Keratinocyte (primary cell): Measurements from ENCODE around the gene HCFC1R1. TPM values are rescaled to one million over a fixed set of nuclear protein-coding genes. Genes with fewer than 3 reads are reported as not detected.

Experiments
- DNase-seq: peaks from one replicate; pipeline ENCODE4 v3.0.0-alpha.2; 2011; ENCODE audit warnings: low read depth, missing footprints, low spot score
- FAIRE-seq: peaks from 2 replicates; lab custom pipeline; 2011; peaks lifted over from hg19 to GRCh38; lab: Jason Lieb, UNC
- H2AFZ ChIP-seq: 2 replicates; pipeline ENCODE4 v1.6.0; 2012; ENCODE audit warnings: low read length, control low read depth, inconsistent platforms; ENCODE audit not compliant: control insufficient read depth
- H3K27ac ChIP-seq: 2 replicates; pipeline ENCODE4 v1.5.1; 2011; ENCODE audit warnings: low read length; ENCODE audit not compliant: control insufficient read depth, insufficient read depth
- H3K27me3 ChIP-seq: 3 replicates; pipeline ENCODE4 v1.6.0; 2011; ENCODE audit warnings: low read length; ENCODE audit not compliant: control insufficient read depth, insufficient read depth; ENCODE audit errors: extremely low read depth
- H3K36me3 ChIP-seq, 2 experiments: 2 replicates in 1 of 2; 3 replicates in 1 of 2; pipeline ENCODE4 v1.5.1; 2011; ENCODE audit warnings: low read length in 2 of 2, mild to moderate bottlenecking in 1 of 2; ENCODE audit not compliant: control insufficient read depth in 2 of 2, insufficient read depth in 2 of 2; ENCODE audit errors: extremely low read depth in 1 of 2
- H3K4me1 ChIP-seq: 3 replicates; pipeline ENCODE4 v1.5.1; 2011; ENCODE audit warnings: low read length; ENCODE audit not compliant: control insufficient read depth, insufficient read depth; ENCODE audit errors: extremely low read depth
- H3K4me2 ChIP-seq: 3 replicates; pipeline ENCODE4 v1.6.0; 2011; ENCODE audit warnings: low read depth, low read length; ENCODE audit not compliant: control insufficient read depth, insufficient read depth; ENCODE audit errors: extremely low read depth
- H3K4me3 ChIP-seq, 3 experiments: fragments of 200-600 bp in 1 of 3; sonication (generic) in 1 of 3; 2 replicates in 2 of 3; 3 replicates in 1 of 3; pipeline ENCODE4 v1.5.1; 2011 to 2016; ENCODE audit warnings: low read length in 3 of 3, mild to moderate bottlenecking in 3 of 3, control low read depth in 2 of 3, inconsistent platforms in 1 of 3, low read depth in 1 of 3, mixed read lengths in 1 of 3, mixed run types in 1 of 3, moderate library complexity in 1 of 3; ENCODE audit not compliant: control insufficient read depth in 2 of 3, insufficient read depth in 2 of 3; ENCODE audit errors: extremely low read depth in 1 of 3
- H3K79me2 ChIP-seq: 2 replicates; pipeline ENCODE4 v1.6.0; 2012; ENCODE audit warnings: low read length; ENCODE audit not compliant: control insufficient read depth, insufficient read depth
- H3K9ac ChIP-seq: 3 replicates; pipeline ENCODE4 v1.6.0; 2011; ENCODE audit warnings: low read length; ENCODE audit not compliant: control insufficient read depth, insufficient read depth; ENCODE audit errors: extremely low read depth
- H3K9me1 ChIP-seq: 3 replicates; pipeline ENCODE4 v1.6.0; 2011; ENCODE audit warnings: low read length; ENCODE audit not compliant: control insufficient read depth, insufficient read depth; ENCODE audit errors: extremely low read depth
- H3K9me3 ChIP-seq: 2 replicates; pipeline ENCODE4 v1.5.1; 2012; ENCODE audit warnings: low read depth, low read length; ENCODE audit not compliant: control insufficient read depth
- H4K20me1 ChIP-seq: 3 replicates; pipeline ENCODE4 v1.6.0; 2011; ENCODE audit warnings: low read length; ENCODE audit not compliant: control insufficient read depth, insufficient read depth; ENCODE audit errors: extremely low read depth
- EZH2 ChIP-seq: IDR thresholded peaks from one replicate; pipeline ENCODE4 v1.6.1; 2012; ENCODE audit warnings: inconsistent platforms, mild to moderate bottlenecking, low read length, moderate library complexity
- dilution Hi-C: fragments of 300-500 bp; cut with MboI; formaldehyde crosslinking; loops from one replicate; pipeline ENCODE4 v1.7.0; 2020; ENCODE audit warnings: low sequenced_read_pairs; ENCODE audit not compliant: extremely low pct_ligation_motif_present
- polyA plus RNA-seq, 5 experiments: library from polyadenylated mRNA; depleted of rRNA in 3 of 5; stranded (reverse) in 3 of 5; stranded (forward) in 1 of 5; unstranded in 1 of 5; fragments of >200 nt; gene quantifications; 1 replicate in 1 of 5; 2 replicates in 3 of 5; 3 replicates in 1 of 5; pipeline versions ENCODE4 v1.2.1 to v1.2.3, GENCODE V29; 2011 to 2012; ENCODE audit warnings: missing spikeins in 2 of 5, low read depth in 1 of 5, low replicate concordance in 1 of 5
- TF ChIP-seq, protein P1 (sequence below), 3 experiments: IDR thresholded peaks in 1 of 3; conservative IDR thresholded peaks in 1 of 3; optimal IDR thresholded peaks in 1 of 3; 2 replicates in 2 of 3; 3 replicates in 1 of 3; pipeline versions ENCODE3 to v1.5.1; 2011; ENCODE audit warnings: low read length in 3 of 3, mild to moderate bottlenecking in 3 of 3, moderate library complexity in 2 of 3, control low read depth in 1 of 3, inconsistent platforms in 1 of 3; ENCODE audit not compliant: insufficient read depth in 2 of 3; ENCODE audit errors: extremely low read depth in 1 of 3

Gene HCFC1R1
- polyA plus RNA-seq, 1 donor (not counting 4 experiments of a cell fraction or from before 2014, with no cell fraction given) = 13.0 TPM

DNA sequence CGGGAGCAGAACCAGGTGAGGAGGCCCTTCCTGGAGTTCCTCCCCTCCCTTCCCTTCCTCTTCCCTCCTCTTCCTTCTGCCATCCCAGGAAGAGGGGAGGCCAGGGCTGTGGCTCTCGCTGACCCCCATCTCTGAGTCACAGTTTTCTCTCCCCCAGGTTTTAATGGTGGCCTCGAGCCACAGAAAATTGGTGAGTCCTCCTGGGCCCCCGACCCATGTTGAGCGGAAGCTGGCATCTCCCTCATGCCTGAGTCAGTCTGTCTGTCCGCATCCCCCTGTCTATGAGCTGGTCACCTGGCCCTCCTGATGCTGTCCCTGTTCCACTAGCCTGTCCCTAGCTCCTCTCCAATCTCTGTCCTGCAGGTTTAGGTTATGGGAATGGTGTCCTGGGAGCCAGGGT lies 23.8 kb downstream of the HCFC1R1 start:
- no peaks in the 10 kb centered on the region for H3K79me2 ChIP-seq
- H3K9me3 ChIP-seq = no peaks in the 10 kb centered on the region
- H3K9ac ChIP-seq = no peak overlapping the region
- H4K20me1 ChIP-seq = no peaks in the 10 kb centered on the region
- H3K4me2 ChIP-seq = no peak overlapping the region
- H3K9me1 ChIP-seq = no peaks in the 10 kb centered on the region
- no peaks in the 10 kb centered on the region for H3K36me3 ChIP-seq
- H3K27me3 ChIP-seq = no peaks in the 10 kb centered on the region
- no peak overlapping the region for H3K27ac ChIP-seq
- dilution Hi-C loops = no loop called here
- no peak overlapping the region for H2AFZ ChIP-seq
- H3K4me1 ChIP-seq = peaks cover 10% of the 10 kb centered on the region
- TF ChIP-seq, protein P1, sequence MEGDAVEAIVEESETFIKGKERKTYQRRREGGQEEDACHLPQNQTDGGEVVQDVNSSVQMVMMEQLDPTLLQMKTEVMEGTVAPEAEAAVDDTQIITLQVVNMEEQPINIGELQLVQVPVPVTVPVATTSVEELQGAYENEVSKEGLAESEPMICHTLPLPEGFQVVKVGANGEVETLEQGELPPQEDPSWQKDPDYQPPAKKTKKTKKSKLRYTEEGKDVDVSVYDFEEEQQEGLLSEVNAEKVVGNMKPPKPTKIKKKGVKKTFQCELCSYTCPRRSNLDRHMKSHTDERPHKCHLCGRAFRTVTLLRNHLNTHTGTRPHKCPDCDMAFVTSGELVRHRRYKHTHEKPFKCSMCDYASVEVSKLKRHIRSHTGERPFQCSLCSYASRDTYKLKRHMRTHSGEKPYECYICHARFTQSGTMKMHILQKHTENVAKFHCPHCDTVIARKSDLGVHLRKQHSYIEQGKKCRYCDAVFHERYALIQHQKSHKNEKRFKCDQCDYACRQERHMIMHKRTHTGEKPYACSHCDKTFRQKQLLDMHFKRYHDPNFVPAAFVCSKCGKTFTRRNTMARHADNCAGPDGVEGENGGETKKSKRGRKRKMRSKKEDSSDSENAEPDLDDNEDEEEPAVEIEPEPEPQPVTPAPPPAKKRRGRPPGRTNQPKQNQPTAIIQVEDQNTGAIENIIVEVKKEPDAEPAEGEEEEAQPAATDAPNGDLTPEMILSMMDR (optimal IDR thresholded peaks at IDR 0.05 in 1 of 3, IDR thresholded peaks at IDR 0.05 in 1 of 3, conservative IDR thresholded peaks at IDR 0.05 in 1 of 3; ENCODE audit: extremely low read depth in 1 of 3, insufficient read depth in 2 of 3, low read length in 3 of 3) = no peak
- no peak for TF ChIP-seq EZH2
- no peak for DNase-seq
- FAIRE-seq = no peak
- H3K4me3 ChIP-seq = no peak overlapping the region

DNA sequence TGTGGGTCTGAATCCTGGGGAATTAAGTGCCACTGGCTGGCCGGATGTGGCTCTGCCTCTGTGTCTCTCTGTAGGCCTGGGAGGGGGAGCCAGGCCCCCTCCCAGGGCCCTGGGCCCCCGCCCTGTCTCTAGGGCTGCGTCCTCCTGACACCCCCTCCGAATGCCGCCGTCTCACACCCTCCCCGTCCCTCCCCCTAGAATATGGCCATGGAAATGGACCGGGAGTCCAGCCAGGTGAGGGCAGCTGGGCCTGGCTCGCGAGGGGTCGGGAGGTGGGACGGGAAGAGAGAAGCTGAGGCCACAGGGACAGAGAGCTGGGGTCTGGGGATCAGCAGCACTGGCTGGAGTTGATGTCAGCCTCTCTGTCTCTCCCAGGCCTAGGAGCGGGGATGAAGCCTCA lies 27.4 kb downstream of the HCFC1R1 start:
- Histone ChIP-seq H3K9ac (no peak overlapping the region), H3K27ac (no peak overlapping the region), H4K20me1 (no peaks in the 10 kb centered on the region), H3K4me3 (no peak overlapping the region), H2AFZ (no peak overlapping the region), H3K4me1 (peaks cover 36% of the 10 kb centered on the region), H3K4me2 (no peak overlapping the region), H3K9me3 (no peaks in the 10 kb centered on the region), H3K27me3 (no peaks in the 10 kb centered on the region), H3K36me3 (no peaks in the 10 kb centered on the region), H3K79me2 (no peaks in the 10 kb centered on the region), H3K9me1 (no peaks in the 10 kb centered on the region)
- dilution Hi-C loops = no loop called here
- DNase-seq (no peak), FAIRE-seq (no peak)
- no peak for TF ChIP-seq EZH2
- TF ChIP-seq, protein P1 (optimal IDR thresholded peaks at IDR 0.05 in 1 of 3, IDR thresholded peaks at IDR 0.05 in 1 of 3, conservative IDR thresholded peaks at IDR 0.05 in 1 of 3; ENCODE audit: extremely low read depth in 1 of 3, insufficient read depth in 2 of 3, low read length in 3 of 3) = no peak
